HUES48 (cell line): ENCODE measurements around the gene IQGAP2.
"Not testable (repeated sequence)": the region's sequence is repeated elsewhere in the genome, so short reads cannot be mapped to it uniquely, and the experiment has no call there.

Experiments
- H3K27ac ChIP-seq: one replicate; pipeline ENCODE4 v1.7.0; 2013; ENCODE audit warnings: low read depth, low read length, inconsistent platforms
- H3K27me3 ChIP-seq: 2 replicates; pipeline ENCODE4 v1.6.1; 2013; ENCODE audit warnings: mild to moderate bottlenecking, low read length; ENCODE audit not compliant: control insufficient read depth, insufficient read depth
- H3K36me3 ChIP-seq: 2 replicates; pipeline ENCODE4 v1.6.1; 2013; ENCODE audit warnings: low read length; ENCODE audit not compliant: control insufficient read depth, insufficient read depth
- H3K4me1 ChIP-seq: 2 replicates; pipeline ENCODE4 v1.6.1; 2013; ENCODE audit warnings: mild to moderate bottlenecking, low read length; ENCODE audit not compliant: control insufficient read depth, insufficient read depth
- H3K4me3 ChIP-seq: 2 replicates; pipeline ENCODE4 v1.5.1; 2013; ENCODE audit warnings: mild to moderate bottlenecking, low read depth, low read length
- H3K9ac ChIP-seq: 2 replicates; pipeline ENCODE4 v1.6.1; 2013; ENCODE audit warnings: mild to moderate bottlenecking, low read depth, low read length, moderate library complexity
- H3K9me3 ChIP-seq: 2 replicates; pipeline ENCODE4 v1.6.1; 2013; ENCODE audit warnings: low read length; ENCODE audit not compliant: control insufficient read depth, insufficient read depth

Gene IQGAP2, protein sequence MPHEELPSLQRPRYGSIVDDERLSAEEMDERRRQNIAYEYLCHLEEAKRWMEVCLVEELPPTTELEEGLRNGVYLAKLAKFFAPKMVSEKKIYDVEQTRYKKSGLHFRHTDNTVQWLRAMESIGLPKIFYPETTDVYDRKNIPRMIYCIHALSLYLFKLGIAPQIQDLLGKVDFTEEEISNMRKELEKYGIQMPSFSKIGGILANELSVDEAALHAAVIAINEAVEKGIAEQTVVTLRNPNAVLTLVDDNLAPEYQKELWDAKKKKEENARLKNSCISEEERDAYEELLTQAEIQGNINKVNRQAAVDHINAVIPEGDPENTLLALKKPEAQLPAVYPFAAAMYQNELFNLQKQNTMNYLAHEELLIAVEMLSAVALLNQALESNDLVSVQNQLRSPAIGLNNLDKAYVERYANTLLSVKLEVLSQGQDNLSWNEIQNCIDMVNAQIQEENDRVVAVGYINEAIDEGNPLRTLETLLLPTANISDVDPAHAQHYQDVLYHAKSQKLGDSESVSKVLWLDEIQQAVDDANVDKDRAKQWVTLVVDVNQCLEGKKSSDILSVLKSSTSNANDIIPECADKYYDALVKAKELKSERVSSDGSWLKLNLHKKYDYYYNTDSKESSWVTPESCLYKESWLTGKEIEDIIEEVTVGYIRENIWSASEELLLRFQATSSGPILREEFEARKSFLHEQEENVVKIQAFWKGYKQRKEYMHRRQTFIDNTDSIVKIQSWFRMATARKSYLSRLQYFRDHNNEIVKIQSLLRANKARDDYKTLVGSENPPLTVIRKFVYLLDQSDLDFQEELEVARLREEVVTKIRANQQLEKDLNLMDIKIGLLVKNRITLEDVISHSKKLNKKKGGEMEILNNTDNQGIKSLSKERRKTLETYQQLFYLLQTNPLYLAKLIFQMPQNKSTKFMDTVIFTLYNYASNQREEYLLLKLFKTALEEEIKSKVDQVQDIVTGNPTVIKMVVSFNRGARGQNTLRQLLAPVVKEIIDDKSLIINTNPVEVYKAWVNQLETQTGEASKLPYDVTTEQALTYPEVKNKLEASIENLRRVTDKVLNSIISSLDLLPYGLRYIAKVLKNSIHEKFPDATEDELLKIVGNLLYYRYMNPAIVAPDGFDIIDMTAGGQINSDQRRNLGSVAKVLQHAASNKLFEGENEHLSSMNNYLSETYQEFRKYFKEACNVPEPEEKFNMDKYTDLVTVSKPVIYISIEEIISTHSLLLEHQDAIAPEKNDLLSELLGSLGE (N-terminal part only)

DNA sequence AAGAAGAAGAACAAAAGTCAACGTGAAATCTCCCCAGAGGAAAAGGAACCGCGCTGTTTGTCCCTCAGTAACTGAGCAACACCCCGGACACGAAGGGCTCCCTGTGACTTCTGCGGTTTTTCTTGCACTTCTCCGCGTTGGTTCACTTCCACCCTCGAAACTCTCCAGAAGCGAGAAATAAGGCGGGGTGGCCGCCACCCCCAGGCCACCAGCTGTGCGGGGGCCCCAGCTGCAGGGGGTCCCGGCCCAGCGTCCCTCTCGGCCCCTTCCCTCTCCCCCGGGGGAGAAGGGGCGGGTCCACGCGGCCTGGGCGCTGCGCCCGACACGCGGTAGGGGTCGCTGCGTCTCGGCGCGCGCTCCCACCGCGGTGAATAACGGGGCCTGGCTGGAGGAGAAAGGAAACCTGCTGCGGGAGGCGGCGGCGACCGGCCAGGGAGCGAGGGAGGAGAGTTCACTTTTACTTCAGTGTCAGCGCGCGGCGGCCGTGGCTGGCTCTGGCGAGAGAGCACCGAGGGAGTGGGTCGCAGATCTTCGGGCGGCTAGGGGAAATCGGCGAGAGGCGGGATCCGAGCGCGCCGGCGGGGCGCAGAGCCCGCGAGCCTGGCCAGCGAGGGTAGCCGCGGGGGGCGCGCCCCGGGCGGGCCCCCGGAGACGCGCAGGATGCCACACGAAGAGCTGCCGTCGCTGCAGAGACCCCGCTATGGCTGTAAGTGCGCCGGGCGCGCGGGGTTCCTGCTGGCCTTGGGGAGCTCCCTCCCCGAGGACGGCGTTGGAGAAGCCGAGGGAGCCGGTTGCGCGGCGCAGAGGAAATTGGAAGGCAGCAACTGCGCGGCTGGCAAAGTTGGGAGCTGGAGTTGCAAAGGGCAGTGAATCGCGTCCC lies at the start of gene IQGAP2:
IQGAP2 (plus strand) TSS at position 400 of the 880 bp plus-strand sequence; CDS start at position 661, 261 bp downstream.
- Histone ChIP-seq H3K9me3 (no peaks in the 10 kb centered on the region), H3K27me3 (peaks cover 21% of the 10 kb centered on the region; the same call in 1 of the 2 replicates), H3K27ac (peak within 1 kb of the TSS; percentile 72), H3K4me3 (peak within 1 kb of the TSS; percentile 83), H3K4me1 (peaks cover 32% of the 10 kb centered on the region), H3K9ac (peak within 1 kb of the TSS; percentile 67), H3K36me3 (no peaks in the 10 kb centered on the region)

GRCh38 chr5:76356887-76357286 lies 46.2 kb upstream of the IQGAP2 start:
- Histone ChIP-seq H3K9me3 (no peaks in the 10 kb centered on the region), H3K4me1 (0 out of 2 replicates have a peak, but pooled peaks cover 7% of the 10 kb centered on the region), H3K9ac (no peak overlapping the region), H3K36me3 (no peaks in the 10 kb centered on the region), H3K27me3 (no peaks in the 10 kb centered on the region), H3K27ac (no peak overlapping the region), H3K4me3 (no peak overlapping the region)

DNA sequence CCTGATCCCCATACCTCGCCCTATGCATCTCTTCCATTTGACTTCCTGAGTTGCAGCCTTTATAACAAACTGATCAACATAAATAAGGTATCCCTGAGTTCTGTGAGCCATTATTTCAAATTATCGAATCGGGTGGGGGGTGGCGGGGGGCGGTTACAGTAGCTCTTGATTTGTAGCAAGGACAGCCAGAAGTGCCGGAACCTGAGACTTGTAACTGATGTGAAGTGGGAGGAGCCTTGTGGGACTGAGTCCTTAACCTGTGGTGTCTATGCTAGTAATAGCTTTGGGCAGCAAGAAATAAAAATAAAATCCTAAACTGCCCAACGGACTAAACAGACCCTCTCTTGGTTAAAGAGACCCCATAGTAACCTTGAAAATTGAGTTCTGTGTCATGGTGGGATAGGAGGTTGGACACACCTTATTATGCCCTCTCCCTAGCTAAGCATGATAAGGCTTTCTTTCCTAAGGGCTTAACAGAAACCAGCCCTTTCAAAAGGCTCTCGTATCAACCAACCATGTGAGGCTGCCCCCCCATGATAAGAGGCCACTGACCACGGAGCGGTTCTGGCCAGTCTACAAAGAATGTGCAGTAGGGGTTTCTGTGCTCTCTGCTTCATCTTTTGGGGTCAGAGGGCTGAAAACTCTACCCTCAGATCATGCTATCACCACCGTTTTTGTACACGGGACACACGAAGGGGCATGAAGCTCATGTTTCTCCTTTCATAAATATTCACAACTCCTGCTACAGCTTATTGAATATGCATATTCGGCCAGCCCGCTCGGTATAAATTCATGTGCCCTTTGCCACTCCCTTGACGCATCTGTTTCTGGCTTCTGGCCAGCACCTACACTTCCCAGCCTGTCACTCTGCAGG lies 39.5 kb upstream of the IQGAP2 start:
- H3K36me3 ChIP-seq: no peaks in the 10 kb centered on the region
- no peaks in the 10 kb centered on the region for H3K4me1 ChIP-seq
- H3K27ac ChIP-seq: no peak overlapping the region
- H3K27me3 ChIP-seq: no peaks in the 10 kb centered on the region
- H3K9ac ChIP-seq: no peak overlapping the region
- H3K9me3 ChIP-seq: no peaks in the 10 kb centered on the region
- H3K4me3 ChIP-seq: no peak overlapping the region

DNA sequence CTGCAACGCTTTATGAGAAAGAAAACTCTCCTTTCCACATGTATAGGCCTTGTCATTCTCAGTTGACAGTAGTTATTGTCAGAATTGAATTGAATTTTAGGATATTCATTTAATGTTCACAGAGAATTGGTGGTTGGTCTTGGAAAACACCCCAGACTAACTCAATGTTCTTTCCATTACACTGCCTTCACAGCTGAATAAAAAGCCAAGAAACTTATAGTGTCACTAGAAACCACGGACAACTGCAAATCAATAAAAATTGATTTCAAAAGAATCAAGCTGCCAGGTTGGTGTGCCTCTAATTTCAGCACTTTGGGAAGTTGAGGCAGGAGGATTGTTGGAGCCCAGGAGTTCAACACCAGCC lies 38.9 kb upstream of the IQGAP2 start:
- Histone ChIP-seq H3K4me1 (no peaks in the 10 kb centered on the region), H3K27ac (no peak overlapping the region), H3K9ac (no peak overlapping the region), H3K36me3 (no peaks in the 10 kb centered on the region), H3K9me3 (no peaks in the 10 kb centered on the region), H3K27me3 (no peaks in the 10 kb centered on the region), H3K4me3 (no peak overlapping the region)

GRCh38 chr5:76365561-76365960 lies 37.5 kb upstream of the IQGAP2 start:
- no peaks in the 10 kb centered on the region for H3K9me3 ChIP-seq

DNA sequence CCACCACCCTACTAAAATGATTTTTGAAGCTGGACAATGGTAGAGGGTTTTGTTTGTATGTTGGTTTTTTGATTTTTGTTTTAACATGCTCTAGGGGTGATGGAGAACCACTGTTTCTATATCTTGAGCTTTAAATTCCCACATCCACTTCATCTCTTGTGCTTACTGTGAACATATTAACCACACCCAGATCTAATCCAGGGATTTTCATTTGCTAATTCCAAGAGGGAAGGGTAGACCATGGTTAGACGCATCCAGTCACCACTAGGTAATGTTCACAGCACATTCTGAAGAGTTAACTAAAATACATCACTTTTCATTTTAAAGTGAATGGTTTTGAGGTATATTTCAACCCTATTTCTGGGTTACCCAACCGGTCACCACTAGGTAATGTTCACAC lies 36.5 kb upstream of the IQGAP2 start:
- H3K36me3 ChIP-seq: no peaks in the 10 kb centered on the region
- H3K27me3 ChIP-seq: no peaks in the 10 kb centered on the region
- no peak overlapping the region for H3K9ac ChIP-seq
- no peak overlapping the region for H3K4me3 ChIP-seq
- H3K27ac ChIP-seq: no peak overlapping the region
- H3K4me1 ChIP-seq: no peaks in the 10 kb centered on the region
- no peaks in the 10 kb centered on the region for H3K9me3 ChIP-seq

More at GRCh38 chr5:76365561-76365960, 37.5 kb upstream of the IQGAP2 start:
- no peaks in the 10 kb centered on the region for H3K27me3 ChIP-seq
- H3K4me1 ChIP-seq: no peaks in the 10 kb centered on the region
- H3K9ac ChIP-seq: no peak overlapping the region
- H3K4me3 ChIP-seq: no peak overlapping the region
- no peak overlapping the region for H3K27ac ChIP-seq
- no peaks in the 10 kb centered on the region for H3K36me3 ChIP-seq

GRCh38 chr5:76367623-76368371 lies 35.3 kb upstream of the IQGAP2 start:
- Histone ChIP-seq H3K4me1 (peaks cover 4% of the 10 kb centered on the region), H3K9ac (no peak overlapping the region), H3K27me3 (no peaks in the 10 kb centered on the region), H3K4me3 (no peak overlapping the region), H3K9me3 (no peaks in the 10 kb centered on the region), H3K36me3 (no peaks in the 10 kb centered on the region), H3K27ac (no peak overlapping the region)

DNA sequence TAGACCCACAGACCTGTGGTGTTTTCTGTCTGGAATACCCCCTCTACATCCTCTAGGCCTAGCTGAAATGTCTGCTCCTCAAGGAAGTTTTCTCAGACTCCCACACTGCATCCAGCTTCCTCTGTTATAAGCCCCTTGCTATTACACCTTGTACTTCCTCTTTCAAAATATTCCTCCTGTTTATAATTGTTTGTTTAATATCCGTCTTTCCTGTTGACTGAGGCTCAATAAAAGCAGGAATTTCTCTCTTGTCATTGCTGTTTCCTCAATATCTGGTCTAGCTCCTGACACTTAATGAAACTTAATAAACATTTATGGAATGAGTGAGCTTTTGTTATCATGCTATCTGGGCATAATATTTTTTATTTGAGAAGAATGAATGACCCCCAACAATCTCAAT lies 34.1 kb upstream of the IQGAP2 start:
- H3K4me1 ChIP-seq: peaks cover 4% of the 10 kb centered on the region
- H3K9ac ChIP-seq: no peak overlapping the region
- H3K27ac ChIP-seq: no peak overlapping the region
- no peak overlapping the region for H3K4me3 ChIP-seq
- H3K9me3 ChIP-seq: no peaks in the 10 kb centered on the region
- H3K36me3 ChIP-seq: no peaks in the 10 kb centered on the region
- no peaks in the 10 kb centered on the region for H3K27me3 ChIP-seq

DNA sequence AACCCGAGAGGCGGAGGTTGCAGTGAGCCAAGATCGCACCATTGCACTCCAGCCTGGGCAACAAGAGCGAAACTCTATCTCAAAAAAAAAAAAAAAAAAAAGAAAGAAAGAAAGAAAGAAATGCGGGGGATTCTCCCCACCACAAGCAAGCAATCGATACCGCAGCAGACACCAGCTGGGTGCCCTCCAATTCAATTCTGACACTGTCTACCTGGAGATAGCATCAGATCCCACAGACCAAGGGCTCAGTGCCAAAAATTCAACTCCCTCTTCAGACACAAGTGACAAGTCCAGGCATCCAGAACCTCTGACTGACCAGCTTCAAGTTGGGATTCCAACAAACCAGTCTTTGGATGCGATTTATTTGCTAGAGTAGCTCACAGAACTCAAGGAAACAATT lies 33.4 kb upstream of the IQGAP2 start:
- H3K4me1 ChIP-seq, H3K9me3 ChIP-seq, H3K9ac ChIP-seq, H3K27ac ChIP-seq, H3K27me3 ChIP-seq, H3K4me3 ChIP-seq, H3K36me3 ChIP-seq: not testable (repeated sequence)
